ENCODE measurements around the gene C3orf38.
"Not testable (repeated sequence)": the region's sequence is repeated elsewhere in the genome, so short reads cannot be mapped to it uniquely, and the experiment has no call there.

The C3orf38 gene

GRCh38 chr3:88166419-88166971 is 16.7 kb downstream of the C3orf38 start:
- DNase-seq = no peak

- DNase-seq = no peak
Observed at GRCh38 chr3:88167173-88167572, 17.4 kb downstream of the C3orf38 start.

GRCh38 chr3:88167704-88168103 is 17.9 kb downstream of the C3orf38 start:
- no peak for DNase-seq

GRCh38 chr3:88168171-88168570 is 18.4 kb downstream of the C3orf38 start:
- DNase-seq = no peak

DNA sequence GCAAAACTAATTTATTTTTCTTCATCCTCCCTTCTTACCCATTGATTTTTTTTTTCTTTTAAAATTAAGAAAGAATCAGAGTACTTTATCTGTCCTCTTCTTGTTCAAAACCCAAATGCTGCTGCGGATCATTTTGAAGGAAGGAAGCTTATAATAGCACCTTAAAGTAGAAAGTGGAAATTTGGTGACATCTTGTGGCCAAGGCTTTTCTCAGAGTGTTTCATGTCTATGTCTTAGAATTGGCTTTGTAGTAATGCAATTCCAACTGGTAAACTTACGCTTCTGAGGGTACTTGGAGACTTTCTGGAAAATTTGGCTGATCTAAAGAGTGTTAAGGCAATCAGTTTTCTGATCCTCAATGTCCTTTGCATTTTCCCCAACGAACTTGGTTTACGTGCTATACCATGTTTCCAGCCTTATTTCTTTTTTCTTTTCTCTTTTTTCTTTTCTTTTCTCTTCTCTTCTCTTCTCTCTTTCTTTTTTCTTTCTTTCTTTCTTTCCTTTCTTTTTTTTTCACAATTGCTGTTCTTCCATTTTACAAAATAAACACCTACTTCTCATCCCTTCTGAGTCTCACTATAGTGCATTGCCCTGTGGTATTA is 30.7 kb downstream of the C3orf38 start:
- peak; percentile 53 for DNase-seq

DNA sequence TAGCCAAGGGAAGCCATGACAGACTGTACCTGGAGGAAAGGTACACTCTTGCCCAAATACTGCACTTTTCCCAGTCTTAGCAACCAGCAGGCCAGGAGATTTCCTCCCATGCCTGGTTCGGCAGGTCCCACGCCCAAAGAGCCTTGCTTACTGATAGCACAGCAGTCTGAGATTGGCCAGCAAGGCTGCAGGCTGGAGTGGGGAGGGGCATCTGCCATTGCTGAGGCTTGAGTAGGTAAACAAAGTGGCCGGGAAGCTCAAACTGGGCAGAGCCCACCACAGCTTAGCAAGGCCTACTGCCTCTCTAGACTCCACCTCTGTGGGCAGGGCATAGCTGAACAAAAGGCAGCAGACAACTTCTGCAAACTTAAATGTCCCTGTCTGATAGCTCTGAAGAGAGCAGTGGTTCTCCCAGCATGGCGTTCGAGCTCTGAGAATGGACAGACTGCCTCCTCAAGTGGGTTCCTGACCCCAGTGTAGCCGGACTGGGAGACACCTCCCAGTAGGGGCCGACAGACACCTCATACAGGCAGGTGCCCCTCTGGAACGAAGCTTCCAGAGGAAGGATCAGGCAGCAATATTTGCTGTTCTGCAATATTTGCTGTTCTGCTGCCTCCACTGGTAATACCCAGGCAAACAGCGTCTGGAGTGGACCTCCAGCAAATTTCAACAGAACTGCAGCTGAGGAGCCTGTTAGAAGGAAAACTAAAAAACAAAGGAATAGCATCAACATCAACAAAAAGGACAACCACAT is 32.6 kb downstream of the C3orf38 start:
- DNase-seq = not testable (repeated sequence)

DNA sequence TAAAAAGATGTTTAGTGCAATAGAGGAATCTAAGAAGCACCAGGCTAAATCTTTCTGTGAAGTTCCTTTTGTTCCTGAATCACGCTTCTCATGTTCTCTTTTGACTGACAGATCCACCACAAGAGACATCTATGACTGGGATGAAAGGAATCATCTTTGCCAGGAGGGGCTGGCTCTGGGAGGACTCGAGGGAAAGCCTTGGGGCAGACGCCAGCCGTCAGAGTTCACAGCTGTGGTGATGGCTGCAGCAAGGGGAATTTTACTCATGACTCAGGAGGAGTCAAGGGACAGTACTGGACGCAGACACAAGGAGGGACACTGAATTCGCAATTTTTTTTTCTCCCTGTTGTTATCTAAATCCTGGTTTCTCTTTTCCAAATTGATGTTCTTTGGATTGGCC is 38.7 kb downstream of the C3orf38 start:
- no peak for DNase-seq

DNA sequence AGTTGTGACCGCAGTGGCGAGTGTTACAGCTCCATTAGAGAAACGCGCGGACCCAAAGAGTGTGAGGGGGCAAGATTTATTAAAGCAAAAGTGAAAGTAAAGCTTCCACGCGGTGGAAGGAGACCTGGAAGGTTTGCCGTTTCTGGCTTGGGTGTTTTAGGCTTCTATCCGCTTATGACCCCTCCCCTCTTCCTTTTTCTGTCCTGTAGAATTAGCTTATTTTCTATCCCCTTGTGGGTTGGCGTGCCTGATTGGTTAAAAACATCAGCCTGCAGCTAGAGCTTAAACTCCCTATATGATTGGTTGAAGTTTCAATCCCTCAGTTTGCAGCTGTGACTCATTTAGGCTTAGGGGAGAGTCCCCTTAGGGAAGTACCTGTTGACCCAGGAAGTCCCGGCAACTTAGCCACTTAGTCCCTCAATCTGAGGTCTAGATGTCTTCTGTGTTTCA is 39.6 kb downstream of the C3orf38 start:
- no peak for DNase-seq

- no peak for DNase-seq
Observed at GRCh38 chr3:88191872-88192409, 42.2 kb downstream of the C3orf38 start.

GRCh38 chr3:88192631-88193030 is 42.9 kb downstream of the C3orf38 start:
- no peak for DNase-seq

GRCh38 chr3:88195951-88196434 is 46.2 kb downstream of the C3orf38 start:
- peak; percentile 50 for DNase-seq

DNA sequence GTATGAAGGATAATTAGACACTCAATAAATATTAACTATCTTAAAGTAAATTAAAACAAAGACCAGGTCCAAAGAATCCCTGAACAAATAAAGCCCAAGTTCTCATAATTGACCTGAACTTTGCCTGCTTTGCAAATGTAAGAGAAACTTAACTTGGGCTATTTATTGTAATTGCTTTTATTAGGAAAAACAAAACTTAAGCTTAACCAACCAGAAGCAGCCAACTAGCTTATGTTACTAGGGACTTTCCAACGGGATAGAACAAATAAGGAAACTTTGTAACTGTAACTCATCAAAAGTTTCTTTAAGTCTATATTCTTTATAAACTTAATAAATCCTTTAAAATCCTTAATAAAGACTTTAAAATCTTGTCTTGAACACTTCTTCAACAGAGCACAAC is 48.4 kb downstream of the C3orf38 start:
- peak; percentile 56 for DNase-seq

DNA sequence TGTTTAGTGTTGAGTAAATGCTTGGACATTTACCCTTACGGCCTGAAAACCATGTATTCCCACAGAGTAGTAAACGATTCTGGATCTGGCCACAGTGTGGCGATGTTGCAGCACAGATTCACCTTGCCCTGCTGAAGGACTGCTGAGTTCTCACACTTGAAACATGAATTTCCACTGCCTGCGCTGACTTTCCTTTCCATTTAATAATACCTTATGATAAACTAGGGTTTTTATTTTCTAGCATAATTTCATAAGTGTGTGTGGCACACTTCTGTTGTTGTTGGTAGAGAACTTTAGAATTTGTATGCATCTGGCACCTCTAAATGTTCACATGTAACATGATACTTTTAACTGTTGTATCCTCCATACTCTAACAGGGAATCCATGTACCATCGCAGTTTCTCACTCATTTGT is 53.9 kb downstream of the C3orf38 start:
- peak; percentile 65 for DNase-seq
